ENCODE measurements around the gene PAK5. TPM values are rescaled to one million over a fixed set of nuclear protein-coding genes. Genes with fewer than 3 reads are reported as not detected.

PAK5 gene
- total RNA-seq, 2 donors from 2014 or later: 0.22 to 0.42 TPM

DNA sequence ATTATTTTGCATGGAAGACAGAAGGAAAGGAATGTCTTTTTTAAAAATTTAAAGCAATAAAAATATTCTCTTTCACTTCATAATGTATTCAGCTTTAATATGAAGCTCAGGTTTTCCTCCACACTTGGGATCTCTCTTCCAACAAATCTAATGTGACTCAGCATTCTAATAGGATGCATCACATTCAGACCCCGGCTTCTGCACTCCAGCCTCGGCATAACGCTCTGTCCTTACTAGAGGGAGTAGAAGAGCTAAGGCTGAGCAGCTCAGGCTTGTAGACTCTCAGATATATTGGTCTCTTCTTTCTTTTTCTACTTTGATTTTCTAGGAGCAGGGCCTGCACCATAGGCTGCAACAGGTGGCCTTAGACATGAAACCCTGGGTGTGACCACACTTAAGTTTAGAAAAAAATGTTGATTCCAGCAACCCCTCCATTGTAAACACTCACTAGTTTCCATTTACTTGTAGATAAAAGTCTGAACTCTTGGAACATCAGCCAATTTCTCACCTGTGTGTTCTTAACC, 161.7 kb downstream of the PAK5 start:
- no peaks in the 10 kb centered on the region for H3K4me1 Mint-ChIP-seq
- H3K9ac ChIP-seq (ENCODE audit: extremely low read depth, low read length, poor library complexity, severe bottlenecking): no peak overlapping the region
- H3K4me3 ChIP-seq (ENCODE audit: low read length): no peak overlapping the region
- TF ChIP-seq, protein P1, sequence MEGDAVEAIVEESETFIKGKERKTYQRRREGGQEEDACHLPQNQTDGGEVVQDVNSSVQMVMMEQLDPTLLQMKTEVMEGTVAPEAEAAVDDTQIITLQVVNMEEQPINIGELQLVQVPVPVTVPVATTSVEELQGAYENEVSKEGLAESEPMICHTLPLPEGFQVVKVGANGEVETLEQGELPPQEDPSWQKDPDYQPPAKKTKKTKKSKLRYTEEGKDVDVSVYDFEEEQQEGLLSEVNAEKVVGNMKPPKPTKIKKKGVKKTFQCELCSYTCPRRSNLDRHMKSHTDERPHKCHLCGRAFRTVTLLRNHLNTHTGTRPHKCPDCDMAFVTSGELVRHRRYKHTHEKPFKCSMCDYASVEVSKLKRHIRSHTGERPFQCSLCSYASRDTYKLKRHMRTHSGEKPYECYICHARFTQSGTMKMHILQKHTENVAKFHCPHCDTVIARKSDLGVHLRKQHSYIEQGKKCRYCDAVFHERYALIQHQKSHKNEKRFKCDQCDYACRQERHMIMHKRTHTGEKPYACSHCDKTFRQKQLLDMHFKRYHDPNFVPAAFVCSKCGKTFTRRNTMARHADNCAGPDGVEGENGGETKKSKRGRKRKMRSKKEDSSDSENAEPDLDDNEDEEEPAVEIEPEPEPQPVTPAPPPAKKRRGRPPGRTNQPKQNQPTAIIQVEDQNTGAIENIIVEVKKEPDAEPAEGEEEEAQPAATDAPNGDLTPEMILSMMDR (conservative IDR thresholded peaks at IDR 0.05): no peak
- no peak overlapping the region for H3K4me3 Mint-ChIP-seq
- no peaks in the 10 kb centered on the region for H3K9me3 Mint-ChIP-seq
- no peaks in the 10 kb centered on the region for H3K36me3 Mint-ChIP-seq (ENCODE audit: low read depth)
- no peaks in the 10 kb centered on the region for H3K4me1 ChIP-seq (ENCODE audit: control insufficient read depth, insufficient read depth, low read length)
- 88% methylated on average over 3 of the region's 3 CpGs; no CpG with 5 or more reads in 1 of the 2 experiments for WGBS, 2 experiments (ENCODE audit: insufficient coverage in 1 of 2, insufficient read length in 1 of 2)
- H3K27ac Mint-ChIP-seq: no peak overlapping the region
- no peaks in the 10 kb centered on the region for H3K36me3 ChIP-seq (ENCODE audit: control insufficient read depth, insufficient read depth, low read length)
- no peaks in the 10 kb centered on the region for H3K9me3 ChIP-seq (ENCODE audit: control insufficient read depth, low read length)
- H3K27me3 Mint-ChIP-seq (ENCODE audit: insufficient read depth): no peaks in the 10 kb centered on the region
- DNase-seq: no peak
- no peaks in the 10 kb centered on the region for H3K27me3 ChIP-seq (ENCODE audit: control insufficient read depth, insufficient read depth, low read length, poor library complexity, severe bottlenecking)
- H3K27ac ChIP-seq (ENCODE audit: low read depth, low read length): no peak overlapping the region

GRCh38 chr20:9672981-9673380, 165.9 kb downstream of the PAK5 start:
- no peak for DNase-seq
- Mint-ChIP-seq H3K4me1 (no peaks in the 10 kb centered on the region), H3K36me3 (ENCODE audit: low read depth) (no peaks in the 10 kb centered on the region), H3K27ac (no peak overlapping the region), H3K4me3 (no peak overlapping the region), H3K27me3 (ENCODE audit: insufficient read depth) (no peaks in the 10 kb centered on the region), H3K9me3 (peaks cover 2% of the 10 kb centered on the region)
- H3K4me1 ChIP-seq (ENCODE audit: control insufficient read depth, insufficient read depth, low read length): no peaks in the 10 kb centered on the region
- no peak overlapping the region for H3K9ac ChIP-seq (ENCODE audit: extremely low read depth, low read length, poor library complexity, severe bottlenecking)
- no peak overlapping the region for H3K4me3 ChIP-seq (ENCODE audit: low read length)
- no peaks in the 10 kb centered on the region for H3K36me3 ChIP-seq (ENCODE audit: control insufficient read depth, insufficient read depth, low read length)
- no peak overlapping the region for H3K27ac ChIP-seq (ENCODE audit: low read depth, low read length)
- TF ChIP-seq, protein P1 (conservative IDR thresholded peaks at IDR 0.05): no peak
- H3K27me3 ChIP-seq (ENCODE audit: control insufficient read depth, insufficient read depth, low read length, poor library complexity, severe bottlenecking): no peaks in the 10 kb centered on the region
- H3K9me3 ChIP-seq (ENCODE audit: control insufficient read depth, low read length): no peaks in the 10 kb centered on the region

GRCh38 chr20:9672027-9672426, 166.8 kb downstream of the PAK5 start:
- Mint-ChIP-seq H3K27ac (no peak overlapping the region), H3K36me3 (ENCODE audit: low read depth) (no peaks in the 10 kb centered on the region), H3K4me1 (no peaks in the 10 kb centered on the region), H3K9me3 (peaks cover 2% of the 10 kb centered on the region), H3K4me3 (no peak overlapping the region), H3K27me3 (ENCODE audit: insufficient read depth) (no peaks in the 10 kb centered on the region)
- Histone ChIP-seq H3K9ac (ENCODE audit: extremely low read depth, low read length, poor library complexity, severe bottlenecking) (no peak overlapping the region), H3K9me3 (ENCODE audit: control insufficient read depth, low read length) (no peaks in the 10 kb centered on the region), H3K4me3 (ENCODE audit: low read length) (no peak overlapping the region), H3K27me3 (ENCODE audit: control insufficient read depth, insufficient read depth, low read length, poor library complexity, severe bottlenecking) (no peaks in the 10 kb centered on the region), H3K27ac (ENCODE audit: low read depth, low read length) (no peak overlapping the region), H3K36me3 (ENCODE audit: control insufficient read depth, insufficient read depth, low read length) (no peaks in the 10 kb centered on the region), H3K4me1 (ENCODE audit: control insufficient read depth, insufficient read depth, low read length) (no peaks in the 10 kb centered on the region)
- no peak for DNase-seq
- TF ChIP-seq, protein P1 (conservative IDR thresholded peaks at IDR 0.05): no peak
- WGBS, 2 experiments (ENCODE audit: insufficient coverage in 1 of 2, insufficient read length in 1 of 2): 100% methylated on average over 1 to 2 of the region's 2 CpGs
